ENCODE measurements around the gene ATP6V1G3.
"Not testable (repeated sequence)": the region's sequence is repeated elsewhere in the genome, so short reads cannot be mapped to it uniquely, and the experiment has no call there.

Gene ATP6V1G3

GRCh38 chr1:198496216-198497143, 44.0 kb downstream of the ATP6V1G3 start:
- Mint-ChIP-seq H3K4me3 (no peak overlapping the region), H3K27me3 (no peaks in the 10 kb centered on the region), H3K9me3 (peaks cover 5% of the 10 kb centered on the region), H3K36me3 (ENCODE audit: low read depth) (no peaks in the 10 kb centered on the region), H3K27ac (no peak overlapping the region), H3K4me1 (ENCODE audit: low read depth) (peaks cover 19% of the 10 kb centered on the region)

- H3K27me3 Mint-ChIP-seq = no peaks in the 10 kb centered on the region
- no peak overlapping the region for H3K27ac Mint-ChIP-seq
- H3K9me3 Mint-ChIP-seq = peaks cover 5% of the 10 kb centered on the region
- H3K4me3 Mint-ChIP-seq = no peak overlapping the region
- peaks cover 16% of the 10 kb centered on the region for H3K4me1 Mint-ChIP-seq (ENCODE audit: low read depth)
- H3K36me3 Mint-ChIP-seq (ENCODE audit: low read depth) = no peaks in the 10 kb centered on the region
Observed at GRCh38 chr1:198495631-198496030, 44.8 kb downstream of the ATP6V1G3 start.

- no peaks in the 10 kb centered on the region for H3K36me3 Mint-ChIP-seq (ENCODE audit: low read depth)
- H3K4me3 Mint-ChIP-seq = no peak overlapping the region
- H3K27me3 Mint-ChIP-seq = no peaks in the 10 kb centered on the region
- H3K4me1 Mint-ChIP-seq (ENCODE audit: low read depth) = peaks cover 16% of the 10 kb centered on the region
- H3K9me3 Mint-ChIP-seq = no peaks in the 10 kb centered on the region
- no peak overlapping the region for H3K27ac Mint-ChIP-seq
Observed at GRCh38 chr1:198494658-198495103, 45.8 kb downstream of the ATP6V1G3 start.

- no peaks in the 10 kb centered on the region for H3K27me3 Mint-ChIP-seq
- H3K9me3 Mint-ChIP-seq = no peaks in the 10 kb centered on the region
- H3K4me1 Mint-ChIP-seq (ENCODE audit: low read depth) = peaks cover 16% of the 10 kb centered on the region
- H3K4me3 Mint-ChIP-seq = no peak overlapping the region
- H3K36me3 Mint-ChIP-seq (ENCODE audit: low read depth) = no peaks in the 10 kb centered on the region
- no peak overlapping the region for H3K27ac Mint-ChIP-seq
Observed at GRCh38 chr1:198494139-198494538, 46.3 kb downstream of the ATP6V1G3 start.

GRCh38 chr1:198493329-198493728, 47.2 kb downstream of the ATP6V1G3 start:
- Mint-ChIP-seq H3K4me3 (no peak overlapping the region), H3K4me1 (ENCODE audit: low read depth) (peaks cover 14% of the 10 kb centered on the region), H3K27me3 (no peaks in the 10 kb centered on the region), H3K27ac (no peak overlapping the region), H3K36me3 (ENCODE audit: low read depth) (no peaks in the 10 kb centered on the region), H3K9me3 (no peaks in the 10 kb centered on the region)

- H3K36me3 Mint-ChIP-seq (ENCODE audit: low read depth) = no peaks in the 10 kb centered on the region
- H3K9me3 Mint-ChIP-seq = no peaks in the 10 kb centered on the region
- H3K4me3 Mint-ChIP-seq = no peak overlapping the region
- H3K4me1 Mint-ChIP-seq (ENCODE audit: low read depth) = peaks cover 9% of the 10 kb centered on the region
- no peak overlapping the region for H3K27ac Mint-ChIP-seq
- no peaks in the 10 kb centered on the region for H3K27me3 Mint-ChIP-seq
Observed at GRCh38 chr1:198492872-198493271, 47.6 kb downstream of the ATP6V1G3 start.

- Mint-ChIP-seq H3K27ac (no peak overlapping the region), H3K36me3 (ENCODE audit: low read depth) (no peaks in the 10 kb centered on the region), H3K4me1 (ENCODE audit: low read depth) (no peaks in the 10 kb centered on the region), H3K9me3 (no peaks in the 10 kb centered on the region), H3K4me3 (no peak overlapping the region), H3K27me3 (no peaks in the 10 kb centered on the region)
Observed at GRCh38 chr1:198491596-198491995, 48.9 kb downstream of the ATP6V1G3 start.

GRCh38 chr1:198491028-198491427, 49.5 kb downstream of the ATP6V1G3 start:
- no peaks in the 10 kb centered on the region for H3K4me1 Mint-ChIP-seq (ENCODE audit: low read depth)
- no peak overlapping the region for H3K4me3 Mint-ChIP-seq
- no peaks in the 10 kb centered on the region for H3K27me3 Mint-ChIP-seq
- H3K9me3 Mint-ChIP-seq = no peaks in the 10 kb centered on the region
- no peaks in the 10 kb centered on the region for H3K36me3 Mint-ChIP-seq (ENCODE audit: low read depth)
- H3K27ac Mint-ChIP-seq = no peak overlapping the region

GRCh38 chr1:198490224-198490623, 50.3 kb downstream of the ATP6V1G3 start:
- Mint-ChIP-seq H3K9me3 (no peaks in the 10 kb centered on the region), H3K27me3 (no peaks in the 10 kb centered on the region), H3K27ac (no peak overlapping the region)

GRCh38 chr1:198486903-198487302, 53.6 kb downstream of the ATP6V1G3 start:
- H3K9me3 Mint-ChIP-seq = no peaks in the 10 kb centered on the region
- no peak overlapping the region for H3K27ac Mint-ChIP-seq
- H3K36me3 Mint-ChIP-seq (ENCODE audit: low read depth) = no peaks in the 10 kb centered on the region
- H3K27me3 Mint-ChIP-seq = no peaks in the 10 kb centered on the region
- H3K4me1 Mint-ChIP-seq (ENCODE audit: low read depth) = no peaks in the 10 kb centered on the region
- H3K4me3 Mint-ChIP-seq = no peak overlapping the region

More at GRCh38 chr1:198490224-198490623, 50.3 kb downstream of the ATP6V1G3 start:
- Mint-ChIP-seq H3K36me3 (ENCODE audit: low read depth) (no peaks in the 10 kb centered on the region), H3K4me3 (no peak overlapping the region), H3K4me1 (ENCODE audit: low read depth) (no peaks in the 10 kb centered on the region)

- H3K36me3 Mint-ChIP-seq (ENCODE audit: low read depth) = no peaks in the 10 kb centered on the region
- H3K9me3 Mint-ChIP-seq = peaks cover 4% of the 10 kb centered on the region
- no peak overlapping the region for H3K27ac Mint-ChIP-seq
- no peaks in the 10 kb centered on the region for H3K4me1 Mint-ChIP-seq (ENCODE audit: low read depth)
- no peak overlapping the region for H3K4me3 Mint-ChIP-seq
- no peaks in the 10 kb centered on the region for H3K27me3 Mint-ChIP-seq
Observed at GRCh38 chr1:198483645-198484044, 56.8 kb downstream of the ATP6V1G3 start.

GRCh38 chr1:198483006-198483405, 57.5 kb downstream of the ATP6V1G3 start:
- Mint-ChIP-seq H3K27ac (no peak overlapping the region), H3K4me3 (no peak overlapping the region), H3K9me3 (peaks cover 4% of the 10 kb centered on the region), H3K4me1 (ENCODE audit: low read depth) (no peaks in the 10 kb centered on the region), H3K27me3 (no peaks in the 10 kb centered on the region), H3K36me3 (ENCODE audit: low read depth) (no peaks in the 10 kb centered on the region)

GRCh38 chr1:198481661-198482060, 58.8 kb downstream of the ATP6V1G3 start:
- Mint-ChIP-seq H3K4me3 (no peak overlapping the region), H3K27ac (no peak overlapping the region), H3K36me3 (ENCODE audit: low read depth) (no peaks in the 10 kb centered on the region), H3K4me1 (ENCODE audit: low read depth) (no peaks in the 10 kb centered on the region), H3K27me3 (no peaks in the 10 kb centered on the region), H3K9me3 (peaks cover 4% of the 10 kb centered on the region)

GRCh38 chr1:198480876-198481275, 59.6 kb downstream of the ATP6V1G3 start:
- Mint-ChIP-seq H3K4me3 (no peak overlapping the region), H3K36me3 (ENCODE audit: low read depth) (no peaks in the 10 kb centered on the region), H3K9me3 (peaks cover 4% of the 10 kb centered on the region), H3K27ac (no peak overlapping the region), H3K4me1 (ENCODE audit: low read depth) (no peaks in the 10 kb centered on the region), H3K27me3 (no peaks in the 10 kb centered on the region)

- H3K27me3 Mint-ChIP-seq; H3K4me3 Mint-ChIP-seq; H3K36me3 Mint-ChIP-seq (ENCODE audit: low read depth); H3K27ac Mint-ChIP-seq; H3K4me1 Mint-ChIP-seq (ENCODE audit: low read depth): not testable (repeated sequence)
- H3K9me3 Mint-ChIP-seq = peaks cover 11% of the 10 kb centered on the region
Observed at GRCh38 chr1:198477354-198477753, 63.1 kb downstream of the ATP6V1G3 start.

Measured in stimulated activated naive CD8-positive, alpha-beta T cell treated with anti-CD3 and anti-CD28 coated beads, Interleukin-15, Interleukin-2, amounts not matched to agents 100 ng/mL and 50 ng/mL, for 24 hours (primary cell).